ENCODE results near the gene C2orf72. TPM values are rescaled to one million over a fixed set of nuclear protein-coding genes. Genes with fewer than 3 reads are reported as not detected.

Gene C2orf72
- total and polyA plus RNA-seq, 2 experiments from 2014 or later, result 5.3 to 5.4 TPM

DNA sequence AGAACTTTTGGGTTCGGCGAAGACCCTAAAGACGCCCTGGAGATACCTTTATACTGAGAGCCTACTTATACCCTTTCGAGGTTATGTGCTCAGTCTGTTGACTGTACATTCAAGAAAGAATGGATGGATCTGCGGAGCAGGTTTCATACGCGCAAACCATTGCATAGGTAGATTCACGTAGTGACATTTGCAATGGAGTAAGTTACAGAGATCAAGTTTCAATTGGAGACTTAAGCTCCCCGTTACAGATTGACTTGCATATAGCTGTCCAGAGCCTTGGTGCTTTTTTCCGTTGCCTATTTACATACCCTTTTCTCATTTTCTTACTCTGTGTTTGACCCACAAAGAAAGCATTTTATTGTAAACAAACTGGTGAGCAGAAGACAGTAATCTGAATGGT lies 20.3 kb downstream of the C2orf72 start:
- H3K27me3 ChIP-seq, result no peaks in the 10 kb centered on the region
- peak overlapping the region; percentile 93 for H3K4me3 ChIP-seq
- peaks cover 9% of the 10 kb centered on the region for H3K36me3 ChIP-seq
- H3K9me3 ChIP-seq (ENCODE audit: low read depth), result no peaks in the 10 kb centered on the region
- peaks cover 13% of the 10 kb centered on the region for H3K4me1 ChIP-seq (ENCODE audit: low read depth)
- peak; percentile 11 to 44 for DNase-seq (ENCODE audit: low read depth in 1 of 2, low spot score in 1 of 2)
- H3K27ac ChIP-seq, result peak overlapping the region; percentile 100
- TF ChIP-seq, protein P1, sequence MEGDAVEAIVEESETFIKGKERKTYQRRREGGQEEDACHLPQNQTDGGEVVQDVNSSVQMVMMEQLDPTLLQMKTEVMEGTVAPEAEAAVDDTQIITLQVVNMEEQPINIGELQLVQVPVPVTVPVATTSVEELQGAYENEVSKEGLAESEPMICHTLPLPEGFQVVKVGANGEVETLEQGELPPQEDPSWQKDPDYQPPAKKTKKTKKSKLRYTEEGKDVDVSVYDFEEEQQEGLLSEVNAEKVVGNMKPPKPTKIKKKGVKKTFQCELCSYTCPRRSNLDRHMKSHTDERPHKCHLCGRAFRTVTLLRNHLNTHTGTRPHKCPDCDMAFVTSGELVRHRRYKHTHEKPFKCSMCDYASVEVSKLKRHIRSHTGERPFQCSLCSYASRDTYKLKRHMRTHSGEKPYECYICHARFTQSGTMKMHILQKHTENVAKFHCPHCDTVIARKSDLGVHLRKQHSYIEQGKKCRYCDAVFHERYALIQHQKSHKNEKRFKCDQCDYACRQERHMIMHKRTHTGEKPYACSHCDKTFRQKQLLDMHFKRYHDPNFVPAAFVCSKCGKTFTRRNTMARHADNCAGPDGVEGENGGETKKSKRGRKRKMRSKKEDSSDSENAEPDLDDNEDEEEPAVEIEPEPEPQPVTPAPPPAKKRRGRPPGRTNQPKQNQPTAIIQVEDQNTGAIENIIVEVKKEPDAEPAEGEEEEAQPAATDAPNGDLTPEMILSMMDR (IDR thresholded peaks at IDR 0.05; ENCODE audit: low read depth, low read length), result no peak

GRCh38 chr2:231058761-231059550 lies 21.6 kb downstream of the C2orf72 start:
- Histone ChIP-seq H3K4me1 (ENCODE audit: low read depth) (peaks cover 13% of the 10 kb centered on the region), H3K27ac (no peak overlapping the region), H3K27me3 (no peaks in the 10 kb centered on the region), H3K9me3 (ENCODE audit: low read depth) (no peaks in the 10 kb centered on the region), H3K36me3 (peaks cover 20% of the 10 kb centered on the region), H3K4me3 (no peak overlapping the region)
- DNase-seq (ENCODE audit: low read depth in 1 of 2, low spot score in 1 of 2), result peak in 1 of 2 donors; percentile 13
- TF ChIP-seq, protein P1 (IDR thresholded peaks at IDR 0.05; ENCODE audit: low read depth, low read length), result no peak

- DNase-seq (ENCODE audit: low read depth in 1 of 2, low spot score in 1 of 2), result no peak
- Histone ChIP-seq H3K27me3 (no peaks in the 10 kb centered on the region), H3K4me1 (ENCODE audit: low read depth) (peaks cover 13% of the 10 kb centered on the region), H3K9me3 (ENCODE audit: low read depth) (no peaks in the 10 kb centered on the region), H3K36me3 (peaks cover 26% of the 10 kb centered on the region), H3K27ac (no peak overlapping the region), H3K4me3 (no peak overlapping the region)
- TF ChIP-seq, protein P1 (IDR thresholded peaks at IDR 0.05; ENCODE audit: low read depth, low read length), result no peak
These were observed 22.4 kb downstream of the C2orf72 start for GRCh38 chr2:231059756-231060155.

DNA sequence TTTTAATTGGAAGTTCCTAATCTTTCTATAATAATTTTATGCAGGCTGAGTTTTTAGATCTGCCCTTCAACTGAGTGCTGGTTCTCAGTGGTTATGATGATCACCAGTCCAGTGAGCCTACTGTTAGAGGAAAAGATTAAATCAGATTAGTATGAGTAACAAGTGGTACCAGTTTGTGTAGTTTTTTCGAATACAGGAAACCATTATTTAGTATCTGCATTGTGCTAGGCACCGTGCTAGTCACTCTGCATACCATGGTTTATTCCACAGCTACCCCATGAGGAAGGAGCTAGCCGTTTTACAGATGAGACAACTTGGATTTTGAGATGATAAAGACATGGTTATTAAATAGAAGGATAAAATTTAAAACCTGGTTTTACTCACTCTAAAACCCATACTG lies 25.5 kb downstream of the C2orf72 start:
- H3K27me3 ChIP-seq, result no peaks in the 10 kb centered on the region
- DNase-seq (ENCODE audit: low read depth in 1 of 2, low spot score in 1 of 2), result no peak
- H3K4me1 ChIP-seq (ENCODE audit: low read depth), result peaks cover 11% of the 10 kb centered on the region
- no peak overlapping the region for H3K27ac ChIP-seq
- peaks cover 48% of the 10 kb centered on the region for H3K36me3 ChIP-seq
- no peaks in the 10 kb centered on the region for H3K9me3 ChIP-seq (ENCODE audit: low read depth)
- TF ChIP-seq, protein P1 (IDR thresholded peaks at IDR 0.05; ENCODE audit: low read depth, low read length), result no peak
- H3K4me3 ChIP-seq, result no peak overlapping the region

DNA sequence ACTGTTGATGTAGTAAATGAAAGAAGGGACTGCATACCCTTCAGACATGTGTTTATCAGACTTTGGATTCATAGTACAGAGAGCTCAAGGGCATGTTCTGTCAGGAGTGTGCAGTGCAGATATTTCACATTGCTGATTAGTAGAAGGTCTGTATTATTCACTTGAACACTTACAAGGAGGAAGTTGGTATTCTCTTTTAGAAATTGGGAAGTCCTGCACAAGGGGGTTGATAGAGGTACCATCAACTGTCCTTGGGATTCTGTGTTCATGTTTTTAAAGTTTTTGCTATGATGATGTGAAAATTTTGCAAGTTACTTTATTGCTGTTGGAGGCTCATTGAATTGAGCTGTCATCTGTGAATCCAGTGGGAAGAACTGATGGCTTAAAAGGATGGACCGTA lies 26.0 kb downstream of the C2orf72 start:
- no peak overlapping the region for H3K4me3 ChIP-seq

More for the DNA sequence above, 26.0 kb downstream of the C2orf72 start:
- Histone ChIP-seq H3K9me3 (ENCODE audit: low read depth) (no peaks in the 10 kb centered on the region), H3K27me3 (no peaks in the 10 kb centered on the region), H3K36me3 (peaks cover 52% of the 10 kb centered on the region), H3K4me1 (ENCODE audit: low read depth) (peaks cover 5% of the 10 kb centered on the region), H3K27ac (no peak overlapping the region)
- TF ChIP-seq, protein P1 (IDR thresholded peaks at IDR 0.05; ENCODE audit: low read depth, low read length), result no peak
- no peak for DNase-seq (ENCODE audit: low read depth in 1 of 2, low spot score in 1 of 2)

All from cardiac muscle cell (in vitro differentiated cells and primary cell).